Measurements from ENCODE around the gene LIMS1. TPM values are rescaled to one million over a fixed set of nuclear protein-coding genes. Genes with fewer than 3 reads are reported as not detected.
"Not testable (repeated sequence)": the region's sequence is repeated elsewhere in the genome, so short reads cannot be mapped to it uniquely, and the experiment has no call there.

Gene LIMS1
- total and polyA plus RNA-seq, 9 donors = 32.6 to 56.4 (median 42.9) TPM

DNA sequence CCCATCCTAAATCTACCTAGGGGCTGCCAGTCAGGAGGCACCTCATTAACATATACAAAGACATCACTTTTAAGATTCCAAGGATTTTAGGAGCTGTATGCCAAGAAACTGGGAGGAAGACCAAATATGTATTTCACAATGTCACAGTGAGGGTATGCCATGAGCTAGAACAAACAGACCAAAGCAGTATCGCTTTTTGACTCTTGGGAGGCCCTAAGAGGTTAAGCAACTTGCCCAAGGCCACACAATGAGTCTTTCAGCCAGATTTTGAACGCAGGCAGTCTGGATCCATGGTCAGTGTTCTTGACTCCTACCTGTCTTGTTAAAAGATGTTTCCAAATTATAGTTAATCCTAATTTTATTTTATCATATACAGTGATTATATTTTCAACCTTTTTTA lies 132.9 kb downstream of the LIMS1 start:
- H3K4me3 ChIP-seq (ENCODE audit: low read length); DNase-seq; H3K27me3 ChIP-seq (ENCODE audit: control insufficient read depth, insufficient read depth, low read length); H3K27ac ChIP-seq (ENCODE audit: low read length); H3K4me1 ChIP-seq (ENCODE audit: control insufficient read depth, insufficient read depth, low read length); H3K36me3 ChIP-seq (ENCODE audit: control insufficient read depth, insufficient read depth, low read length); H3K9me3 ChIP-seq (replicated peaks; ENCODE audit: control insufficient read depth, low read depth, low read length): not testable (repeated sequence)
- WGBS (ENCODE audit: insufficient coverage) = no CpG with 5 or more reads among the region's 2 CpGs

DNA sequence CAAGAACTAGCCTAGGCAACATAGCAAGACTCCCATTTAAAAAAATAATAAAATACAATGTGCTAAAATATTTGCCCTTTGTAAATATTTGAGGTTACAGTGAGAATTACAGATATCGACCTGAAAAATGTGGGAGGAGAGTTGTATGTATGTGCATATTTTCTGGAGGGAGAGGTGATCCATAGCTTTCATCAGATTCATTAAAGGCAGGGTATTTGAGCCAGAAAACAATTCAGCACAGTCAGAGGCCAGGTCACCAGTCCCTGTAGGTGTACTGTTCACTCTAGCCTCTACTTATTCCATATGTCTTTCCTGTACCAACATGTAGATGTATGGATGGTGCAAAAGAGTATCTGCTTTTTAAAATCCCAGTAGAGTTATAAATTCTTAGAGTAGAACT lies 136.0 kb downstream of the LIMS1 start:
- H3K9me3 ChIP-seq (replicated peaks; ENCODE audit: control insufficient read depth, low read depth, low read length) = not testable (repeated sequence)

DNA sequence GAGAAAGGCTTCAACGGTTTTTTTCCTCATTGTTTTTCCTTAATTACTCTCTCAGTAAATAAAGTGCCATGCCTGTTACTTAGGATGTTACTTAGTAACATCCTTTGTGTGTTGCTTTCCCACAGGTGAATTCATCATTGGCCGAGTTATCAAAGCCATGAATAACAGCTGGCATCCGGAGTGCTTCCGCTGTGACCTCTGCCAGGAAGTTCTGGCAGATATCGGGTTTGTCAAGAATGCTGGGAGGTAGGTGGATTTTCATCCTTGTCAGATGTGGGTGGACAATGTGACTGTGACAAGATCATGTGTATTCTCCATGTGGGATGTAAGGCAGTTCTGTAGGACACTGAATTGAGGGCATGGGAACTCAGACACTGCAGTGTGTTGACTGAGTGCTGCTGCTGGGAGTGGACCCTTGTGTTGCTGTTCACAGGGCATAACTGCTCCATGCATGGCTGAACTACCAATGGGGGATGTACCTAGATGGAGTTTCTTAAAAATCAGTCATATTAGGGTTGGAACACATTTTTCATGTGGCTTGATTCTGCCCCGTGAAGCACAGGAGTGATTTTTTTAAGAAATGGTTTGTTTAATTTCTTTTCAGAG lies 138.0 kb downstream of the LIMS1 start:
- not testable (repeated sequence) for H3K27ac ChIP-seq (ENCODE audit: low read length); H3K9me3 ChIP-seq (replicated peaks; ENCODE audit: control insufficient read depth, low read depth, low read length); H3K36me3 ChIP-seq (ENCODE audit: control insufficient read depth, insufficient read depth, low read length); H3K4me1 ChIP-seq (ENCODE audit: control insufficient read depth, insufficient read depth, low read length); DNase-seq; H3K4me3 ChIP-seq (ENCODE audit: low read length); H3K27me3 ChIP-seq (ENCODE audit: control insufficient read depth, insufficient read depth, low read length)
- WGBS (ENCODE audit: insufficient coverage) = no CpG with 5 or more reads among the region's 6 CpGs

More for the DNA sequence above, 136.0 kb downstream of the LIMS1 start:
- H3K36me3 ChIP-seq (ENCODE audit: control insufficient read depth, insufficient read depth, low read length); H3K27ac ChIP-seq (ENCODE audit: low read length); H3K4me1 ChIP-seq (ENCODE audit: control insufficient read depth, insufficient read depth, low read length); H3K4me3 ChIP-seq (ENCODE audit: low read length); H3K27me3 ChIP-seq (ENCODE audit: control insufficient read depth, insufficient read depth, low read length); DNase-seq: not testable (repeated sequence)
- no CpG with 5 or more reads among the region's 1 CpG for WGBS (ENCODE audit: insufficient coverage)

DNA sequence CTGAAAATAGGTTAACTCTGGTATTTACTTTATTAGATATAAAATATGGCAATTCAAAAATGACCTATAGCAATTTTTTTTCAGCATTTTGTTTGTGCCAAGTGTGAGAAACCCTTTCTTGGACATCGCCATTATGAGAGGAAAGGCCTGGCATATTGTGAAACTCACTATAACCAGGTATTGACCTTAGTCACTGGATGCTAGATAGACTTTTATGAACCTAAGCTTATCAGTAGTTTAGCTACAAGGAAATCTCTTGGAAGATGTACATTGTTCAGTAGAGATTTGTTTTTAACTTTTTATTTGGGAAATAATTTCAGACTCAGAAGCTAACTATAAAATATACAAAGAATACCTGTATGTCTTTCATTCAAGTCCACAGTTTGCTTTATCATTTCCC lies 142.3 kb downstream of the LIMS1 start:
- DNase-seq; H3K27me3 ChIP-seq (ENCODE audit: control insufficient read depth, insufficient read depth, low read length); H3K4me3 ChIP-seq (ENCODE audit: low read length); H3K27ac ChIP-seq (ENCODE audit: low read length); H3K4me1 ChIP-seq (ENCODE audit: control insufficient read depth, insufficient read depth, low read length); H3K9me3 ChIP-seq (replicated peaks; ENCODE audit: control insufficient read depth, low read depth, low read length): not testable (repeated sequence)
- no CpG with 5 or more reads among the region's 1 CpG for WGBS (ENCODE audit: insufficient coverage)
- peaks cover 15% of the 10 kb centered on the region for H3K36me3 ChIP-seq (ENCODE audit: control insufficient read depth, insufficient read depth, low read length)

DNA sequence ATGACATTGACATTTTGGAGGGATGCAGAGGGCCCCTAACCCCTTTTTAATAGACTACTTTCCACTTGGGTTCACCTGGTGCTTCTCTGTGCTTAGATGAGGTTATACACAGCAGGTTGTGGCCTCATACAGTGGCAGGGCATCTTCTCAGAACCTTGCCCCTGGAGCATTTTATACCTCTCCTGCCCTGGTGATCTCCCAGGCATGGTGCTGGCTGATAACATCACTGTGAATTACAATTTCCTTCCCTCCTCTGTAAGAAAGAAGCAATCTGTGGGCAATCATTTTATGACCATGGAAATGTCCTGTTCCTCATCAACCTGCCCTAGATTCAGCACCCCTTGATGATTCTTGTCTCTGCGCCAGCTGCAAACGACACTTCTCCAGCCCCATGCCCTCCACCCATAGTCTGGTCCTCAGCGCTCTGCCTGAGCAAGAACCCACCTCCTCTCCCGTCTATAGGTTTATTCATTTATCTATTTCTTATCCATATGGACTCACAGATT lies 143.0 kb downstream of the LIMS1 start:
- DNase-seq; H3K4me3 ChIP-seq (ENCODE audit: low read length); H3K4me1 ChIP-seq (ENCODE audit: control insufficient read depth, insufficient read depth, low read length); H3K27ac ChIP-seq (ENCODE audit: low read length); H3K27me3 ChIP-seq (ENCODE audit: control insufficient read depth, insufficient read depth, low read length); H3K9me3 ChIP-seq (replicated peaks; ENCODE audit: control insufficient read depth, low read depth, low read length): not testable (repeated sequence)
- peaks cover 21% of the 10 kb centered on the region for H3K36me3 ChIP-seq (ENCODE audit: control insufficient read depth, insufficient read depth, low read length)
- WGBS (ENCODE audit: insufficient coverage) = no CpG with 5 or more reads among the region's 4 CpGs

DNA sequence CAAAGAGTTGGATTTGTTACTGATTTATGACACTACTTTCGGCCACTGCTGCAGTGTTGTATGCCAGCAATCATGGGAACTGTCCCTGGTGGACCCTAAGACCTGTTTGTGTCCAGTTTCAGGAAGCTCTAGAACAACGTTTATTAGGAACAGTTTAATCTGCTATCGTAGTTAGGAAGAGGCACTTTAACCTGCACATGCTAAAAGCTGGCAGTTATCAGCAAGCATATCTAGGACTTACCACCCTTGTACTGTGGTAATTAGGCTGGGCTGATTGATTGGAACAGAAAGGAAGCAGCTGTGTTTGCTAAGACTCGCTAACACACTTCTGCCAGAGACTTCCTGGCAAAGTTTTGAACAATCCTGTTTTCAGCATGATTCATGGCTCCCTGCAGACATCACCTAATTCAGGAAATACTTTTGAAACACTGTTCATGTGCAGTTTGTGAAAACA lies 144.0 kb downstream of the LIMS1 start:
- H3K4me1 ChIP-seq (ENCODE audit: control insufficient read depth, insufficient read depth, low read length); H3K27me3 ChIP-seq (ENCODE audit: control insufficient read depth, insufficient read depth, low read length); H3K4me3 ChIP-seq (ENCODE audit: low read length); H3K9me3 ChIP-seq (replicated peaks; ENCODE audit: control insufficient read depth, low read depth, low read length): not testable (repeated sequence)
- DNase-seq = peak; percentile 61
- Histone ChIP-seq H3K36me3 (ENCODE audit: control insufficient read depth, insufficient read depth, low read length) (peaks cover 20% of the 10 kb centered on the region), H3K27ac (ENCODE audit: low read length) (peak overlapping the region; percentile 47)
- WGBS (ENCODE audit: insufficient coverage) = no CpG with 5 or more reads among the region's 4 CpGs

DNA sequence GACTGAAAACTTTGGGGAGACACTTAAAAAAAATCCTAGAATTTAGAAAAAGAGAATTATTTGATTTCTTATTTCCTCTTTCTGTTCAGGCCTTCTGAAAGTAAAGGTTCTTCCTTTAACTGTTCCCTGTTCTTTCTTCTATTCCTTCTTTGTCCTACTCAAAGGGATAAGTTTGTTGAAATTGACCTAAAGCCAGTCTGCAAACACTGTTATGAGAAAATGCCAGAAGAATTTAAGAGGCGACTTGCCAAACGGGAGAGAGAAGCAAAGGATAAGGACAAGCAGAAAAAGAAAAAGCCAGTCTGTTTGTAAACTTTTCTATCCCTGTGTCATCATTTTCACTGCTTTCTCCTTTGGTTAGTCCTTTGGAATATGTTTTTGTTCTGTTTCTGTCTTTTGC lies 146.5 kb downstream of the LIMS1 start:
- H3K4me1 ChIP-seq (ENCODE audit: control insufficient read depth, insufficient read depth, low read length); H3K4me3 ChIP-seq (ENCODE audit: low read length); H3K27me3 ChIP-seq (ENCODE audit: control insufficient read depth, insufficient read depth, low read length); H3K27ac ChIP-seq (ENCODE audit: low read length); DNase-seq; H3K9me3 ChIP-seq (replicated peaks; ENCODE audit: control insufficient read depth, low read depth, low read length): not testable (repeated sequence)
- no CpG with 5 or more reads among the region's 2 CpGs for WGBS (ENCODE audit: insufficient coverage)
- peaks cover 19% of the 10 kb centered on the region for H3K36me3 ChIP-seq (ENCODE audit: control insufficient read depth, insufficient read depth, low read length)

DNA sequence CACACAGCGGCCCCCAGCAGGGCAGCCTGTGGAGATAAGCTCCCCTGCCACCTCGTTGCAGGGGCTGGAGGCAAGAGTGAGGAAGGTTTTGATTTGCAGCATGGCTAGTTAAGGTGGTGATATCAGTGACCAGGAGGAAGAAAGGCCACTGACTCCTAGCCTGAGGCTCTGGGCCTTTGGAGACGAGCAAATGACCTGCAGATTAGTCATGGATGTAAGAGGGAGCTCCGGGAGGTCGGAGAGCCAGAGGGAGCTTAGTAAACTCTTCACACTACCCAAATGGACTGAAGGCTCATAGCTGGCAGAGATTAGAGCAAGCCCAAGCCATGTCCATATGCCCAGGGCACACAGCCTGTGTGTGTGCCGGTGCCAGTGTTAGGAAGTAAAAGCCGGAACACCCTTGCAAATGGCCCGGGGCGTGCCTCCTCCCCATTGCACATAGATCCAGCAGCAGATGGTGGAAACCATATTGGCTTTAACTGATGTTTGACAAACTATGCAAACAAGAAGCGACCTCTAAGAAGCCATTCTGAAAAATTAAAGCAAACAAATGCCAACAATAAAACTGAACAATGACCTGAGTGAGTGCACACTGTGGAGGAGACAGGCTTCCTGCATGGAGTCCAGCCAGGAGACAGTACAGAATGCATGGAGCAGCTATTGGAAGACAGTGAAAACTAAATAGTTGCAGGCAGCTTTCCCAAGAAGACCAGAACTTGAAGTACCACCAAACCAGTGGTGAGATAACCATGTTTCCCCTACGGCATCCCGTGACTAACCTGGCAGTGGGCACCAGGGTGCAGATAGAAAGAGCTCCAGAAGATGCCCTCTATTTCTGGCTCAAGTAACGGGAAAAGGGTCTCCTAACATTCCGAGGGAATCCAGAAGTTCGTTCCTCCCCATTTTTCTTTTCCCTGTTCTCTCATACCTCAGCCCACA lies 154.8 kb downstream of the LIMS1 start:
- H3K9me3 ChIP-seq (replicated peaks; ENCODE audit: control insufficient read depth, low read depth, low read length); H3K36me3 ChIP-seq (ENCODE audit: control insufficient read depth, insufficient read depth, low read length); H3K27me3 ChIP-seq (ENCODE audit: control insufficient read depth, insufficient read depth, low read length); H3K4me1 ChIP-seq (ENCODE audit: control insufficient read depth, insufficient read depth, low read length); H3K27ac ChIP-seq (ENCODE audit: low read length); H3K4me3 ChIP-seq (ENCODE audit: low read length); DNase-seq: not testable (repeated sequence)
- WGBS (ENCODE audit: insufficient coverage) = no CpG with 5 or more reads among the region's 15 CpGs

DNA sequence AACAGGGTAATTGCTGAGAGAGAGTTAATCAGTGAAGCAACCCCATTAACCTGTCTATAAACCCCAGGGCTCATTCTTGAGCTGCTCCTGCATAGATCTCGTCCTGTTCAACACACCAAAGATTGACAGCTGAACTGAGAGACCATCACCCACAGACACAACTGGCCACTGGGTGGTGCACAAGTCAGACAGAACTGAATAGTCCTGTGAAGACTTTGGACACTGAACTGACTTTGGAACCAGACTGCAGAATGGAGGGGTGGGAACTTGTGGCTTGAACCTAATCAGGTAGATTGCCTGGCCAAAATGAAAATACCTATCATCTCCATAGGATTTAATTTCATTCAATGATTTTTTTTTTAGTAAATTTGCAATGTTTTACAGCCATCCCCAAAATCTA lies 155.7 kb downstream of the LIMS1 start:
- not testable (repeated sequence) for H3K4me3 ChIP-seq (ENCODE audit: low read length); H3K9me3 ChIP-seq (replicated peaks; ENCODE audit: control insufficient read depth, low read depth, low read length)
- WGBS (ENCODE audit: insufficient coverage) = no CpG with 5 or more reads among the region's 1 CpG

DNA sequence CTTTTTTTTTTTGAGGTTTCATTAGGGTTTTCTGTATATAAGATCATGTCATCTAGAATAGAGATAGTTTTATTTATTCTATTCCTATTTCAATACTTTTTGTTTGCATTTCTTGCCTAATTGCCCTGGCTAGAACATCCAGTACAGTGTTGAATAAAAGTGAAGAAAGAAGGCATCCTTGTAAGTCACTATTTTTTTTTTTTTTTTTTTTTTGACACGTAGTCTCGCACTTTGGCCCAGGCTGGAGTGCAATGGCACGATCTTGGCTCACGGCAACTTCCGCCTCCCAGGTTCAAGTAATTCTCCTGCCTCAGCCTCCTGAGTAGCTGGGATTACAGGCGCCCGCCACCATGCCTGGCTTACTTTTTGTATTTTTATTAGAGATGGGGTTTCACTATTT lies 157.2 kb downstream of the LIMS1 start:
- Histone ChIP-seq H3K9me3 (replicated peaks; ENCODE audit: control insufficient read depth, low read depth, low read length) (no peaks in the 10 kb centered on the region), H3K36me3 (ENCODE audit: control insufficient read depth, insufficient read depth, low read length) (no peaks in the 10 kb centered on the region), H3K4me1 (ENCODE audit: control insufficient read depth, insufficient read depth, low read length) (no peaks in the 10 kb centered on the region), H3K27ac (ENCODE audit: low read length) (no peak overlapping the region), H3K27me3 (ENCODE audit: control insufficient read depth, insufficient read depth, low read length) (no peaks in the 10 kb centered on the region), H3K4me3 (ENCODE audit: low read length) (no peak overlapping the region)
- no peak for DNase-seq
- WGBS (ENCODE audit: insufficient coverage) = 90% methylated on average over 2 of the region's 7 CpGs

More for the DNA sequence above, 155.7 kb downstream of the LIMS1 start:
- H3K4me1 ChIP-seq (ENCODE audit: control insufficient read depth, insufficient read depth, low read length); H3K36me3 ChIP-seq (ENCODE audit: control insufficient read depth, insufficient read depth, low read length); H3K27me3 ChIP-seq (ENCODE audit: control insufficient read depth, insufficient read depth, low read length); DNase-seq; H3K27ac ChIP-seq (ENCODE audit: low read length): not testable (repeated sequence)

Measured in muscle of leg (tissue), 11 donors.